KMS-11 (cell line): ENCODE results near the gene C1QTNF6.

Experiments
- H2AFZ ChIP-seq: fragments of 200-600 bp; sonication (generic); 2 replicates; pipeline ENCODE4 v1.6.1; 2016; ENCODE audit warnings: antibody characterized with exemption, mixed run types, low read depth
- H3K27ac ChIP-seq: fragments of 200-600 bp; sonication (generic); 2 replicates; pipeline ENCODE4 v1.6.1; 2016; ENCODE audit warnings: mild to moderate bottlenecking, mixed run types
- H3K27me3 ChIP-seq: fragments of 200-600 bp; sonication (generic); 2 replicates; pipeline ENCODE4 v1.6.1; 2017; ENCODE audit warnings: mild to moderate bottlenecking, low read depth, mixed run types, moderate library complexity; ENCODE audit not compliant: insufficient read depth
- H3K36me3 ChIP-seq: fragments of 200-600 bp; sonication (generic); 2 replicates; pipeline ENCODE4 v1.6.1; 2017; ENCODE audit warnings: mild to moderate bottlenecking, mixed run types; ENCODE audit not compliant: insufficient read depth
- H3K4me1 ChIP-seq: fragments of 200-600 bp; sonication (generic); 2 replicates; pipeline ENCODE4 v1.6.1; 2016; ENCODE audit warnings: mild to moderate bottlenecking, low read depth, mixed run types; ENCODE audit not compliant: poor library complexity, severe bottlenecking
- H3K4me2 ChIP-seq: fragments of 200-600 bp; sonication (generic); 2 replicates; pipeline ENCODE4 v1.7.0; 2016; ENCODE audit warnings: mild to moderate bottlenecking, mixed run types
- H3K4me3 ChIP-seq: fragments of 200-600 bp; sonication (generic); IDR thresholded peaks from 2 replicates; pipeline ENCODE4 v1.6.1; 2017; ENCODE audit warnings: low read depth, low read length, mixed read lengths; ENCODE audit not compliant: insufficient read depth
- H3K79me2 ChIP-seq: fragments of 200-600 bp; sonication (generic); 2 replicates; pipeline ENCODE4 v1.6.1; 2016; ENCODE audit warnings: low read depth, mixed run types; ENCODE audit not compliant: insufficient read depth
- H3K9ac ChIP-seq: fragments of 200-600 bp; sonication (generic); 2 replicates; pipeline ENCODE4 v1.6.1; 2016; ENCODE audit warnings: mild to moderate bottlenecking, mixed run types
- H4K20me1 ChIP-seq: fragments of 200-600 bp; sonication (generic); 2 replicates; pipeline ENCODE4 v1.6.1; 2016; ENCODE audit warnings: mild to moderate bottlenecking, mixed run types; ENCODE audit not compliant: insufficient read depth
- TF ChIP-seq, protein P1 (sequence below): fragments of 200-600 bp; sonication (generic); conservative IDR thresholded peaks from 2 replicates; pipeline ENCODE4 v1.6.1; 2017; ENCODE audit warnings: low read depth, mild to moderate bottlenecking, antibody characterized with exemption, low read length, moderate library complexity, mixed read lengths

The C1QTNF6 gene

DNA sequence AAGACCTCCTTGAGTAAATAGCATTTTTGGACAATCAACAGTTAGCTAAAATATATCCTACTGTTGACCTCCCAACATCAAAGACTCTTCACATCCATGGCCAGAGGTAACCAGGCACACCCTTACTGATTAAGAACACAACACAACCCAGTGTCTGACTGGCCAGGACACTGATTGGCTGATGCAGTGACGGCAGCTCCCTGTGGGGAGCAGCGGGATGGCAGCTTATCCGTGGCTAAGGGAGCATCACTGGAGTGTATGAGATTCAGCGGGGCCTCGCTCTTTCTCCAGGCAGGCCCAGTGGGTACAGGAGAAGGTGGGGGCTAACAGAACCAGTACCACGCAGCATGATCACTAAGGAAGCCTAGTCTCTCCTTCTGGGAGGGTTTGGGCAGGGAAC, 28.0 kb downstream of the C1QTNF6 start:
- Histone ChIP-seq H3K27me3 (no peaks in the 10 kb centered on the region), H3K27ac (no peak overlapping the region), H3K36me3 (no peaks in the 10 kb centered on the region), H2AFZ (no peak overlapping the region), H3K4me1 (peaks cover 39% of the 10 kb centered on the region), H3K79me2 (no peaks in the 10 kb centered on the region), H3K4me3 (no peak overlapping the region), H3K4me2 (no peak overlapping the region), H4K20me1 (no peaks in the 10 kb centered on the region), H3K9ac (no peak overlapping the region)
- TF ChIP-seq, protein P1, sequence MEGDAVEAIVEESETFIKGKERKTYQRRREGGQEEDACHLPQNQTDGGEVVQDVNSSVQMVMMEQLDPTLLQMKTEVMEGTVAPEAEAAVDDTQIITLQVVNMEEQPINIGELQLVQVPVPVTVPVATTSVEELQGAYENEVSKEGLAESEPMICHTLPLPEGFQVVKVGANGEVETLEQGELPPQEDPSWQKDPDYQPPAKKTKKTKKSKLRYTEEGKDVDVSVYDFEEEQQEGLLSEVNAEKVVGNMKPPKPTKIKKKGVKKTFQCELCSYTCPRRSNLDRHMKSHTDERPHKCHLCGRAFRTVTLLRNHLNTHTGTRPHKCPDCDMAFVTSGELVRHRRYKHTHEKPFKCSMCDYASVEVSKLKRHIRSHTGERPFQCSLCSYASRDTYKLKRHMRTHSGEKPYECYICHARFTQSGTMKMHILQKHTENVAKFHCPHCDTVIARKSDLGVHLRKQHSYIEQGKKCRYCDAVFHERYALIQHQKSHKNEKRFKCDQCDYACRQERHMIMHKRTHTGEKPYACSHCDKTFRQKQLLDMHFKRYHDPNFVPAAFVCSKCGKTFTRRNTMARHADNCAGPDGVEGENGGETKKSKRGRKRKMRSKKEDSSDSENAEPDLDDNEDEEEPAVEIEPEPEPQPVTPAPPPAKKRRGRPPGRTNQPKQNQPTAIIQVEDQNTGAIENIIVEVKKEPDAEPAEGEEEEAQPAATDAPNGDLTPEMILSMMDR = no peak

- Histone ChIP-seq H3K36me3 (no peaks in the 10 kb centered on the region), H4K20me1 (no peaks in the 10 kb centered on the region), H3K79me2 (no peaks in the 10 kb centered on the region), H3K4me1 (peaks cover 30% of the 10 kb centered on the region), H3K27me3 (no peaks in the 10 kb centered on the region), H3K27ac (no peak overlapping the region), H3K4me3 (no peak overlapping the region), H2AFZ (no peak overlapping the region), H3K4me2 (no peak overlapping the region), H3K9ac (no peak overlapping the region)
- TF ChIP-seq, protein P1 = no peak
Measured at GRCh38 chr22:37158963-37159290, 29.1 kb downstream of the C1QTNF6 start.

- H3K27me3 ChIP-seq = no peaks in the 10 kb centered on the region
- peaks cover 18% of the 10 kb centered on the region for H3K4me1 ChIP-seq
- no peak overlapping the region for H3K4me2 ChIP-seq
- H2AFZ ChIP-seq = no peak overlapping the region
- H3K9ac ChIP-seq = no peak overlapping the region
- H3K4me3 ChIP-seq = no peak overlapping the region
- H3K79me2 ChIP-seq = no peaks in the 10 kb centered on the region
- H4K20me1 ChIP-seq = no peaks in the 10 kb centered on the region
- H3K27ac ChIP-seq = no peak overlapping the region
- TF ChIP-seq, protein P1 = no peak
- H3K36me3 ChIP-seq = no peaks in the 10 kb centered on the region
Measured at GRCh38 chr22:37157516-37158285, 30.3 kb downstream of the C1QTNF6 start.

DNA sequence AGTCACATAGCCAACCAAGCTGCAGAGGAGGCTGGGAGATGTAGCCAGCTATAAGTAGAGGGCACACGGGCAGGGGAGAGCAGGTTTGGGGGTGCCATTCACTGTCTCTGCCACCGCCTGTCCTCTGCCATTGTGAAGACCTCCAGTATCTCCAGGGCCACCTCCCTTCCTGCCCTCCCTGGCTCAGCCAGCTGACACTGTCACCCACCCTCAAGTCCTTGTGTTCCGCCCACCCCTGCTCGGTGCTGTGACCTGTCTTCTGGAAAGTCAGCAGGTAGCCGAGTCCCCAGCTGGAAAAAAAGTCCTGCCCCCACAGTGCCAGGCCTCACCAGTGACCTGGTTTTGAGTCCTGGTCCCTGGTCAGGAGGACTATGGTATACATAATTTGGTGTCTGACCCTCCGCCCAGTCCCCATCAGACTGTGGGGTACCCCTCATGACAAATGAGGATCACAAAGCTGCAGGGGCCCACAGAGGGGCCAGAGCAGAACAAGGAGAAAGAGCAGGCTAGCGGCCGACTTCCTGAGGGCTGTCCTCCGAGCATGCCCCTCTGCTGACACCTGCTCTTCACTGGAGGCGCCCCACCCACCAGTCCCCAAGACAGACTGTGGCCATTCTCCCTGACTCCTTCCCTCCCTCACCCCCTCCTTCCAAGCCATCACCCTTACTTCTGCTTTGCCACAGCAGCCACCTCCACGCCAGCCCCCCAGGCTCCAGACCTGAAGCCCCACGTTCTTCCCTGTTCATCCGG, 31.2 kb downstream of the C1QTNF6 start:
- no peaks in the 10 kb centered on the region for H3K79me2 ChIP-seq
- H3K9ac ChIP-seq = no peak overlapping the region
- no peak overlapping the region for H3K27ac ChIP-seq
- no peaks in the 10 kb centered on the region for H3K36me3 ChIP-seq
- TF ChIP-seq, protein P1 = no peak
- H3K4me1 ChIP-seq = peaks cover 11% of the 10 kb centered on the region
- H4K20me1 ChIP-seq = no peaks in the 10 kb centered on the region
- H3K27me3 ChIP-seq = no peaks in the 10 kb centered on the region
- no peak overlapping the region for H2AFZ ChIP-seq
- no peak overlapping the region for H3K4me2 ChIP-seq
- no peak overlapping the region for H3K4me3 ChIP-seq
